NAMALWA (cell line): ENCODE measurements around the gene INPP4B.
A peak's percentile ranks its signal among the peaks of the same experiment; 100 is the strongest.

Experiments used
- DNase-seq: peaks from one replicate; pipeline ENCODE4 v3.0.0-alpha.2; 2015; ENCODE audit warnings: low spot score

The INPP4B gene

GRCh38 chr4:142128529-142128928, 717.6 kb downstream of the INPP4B start:
- DNase-seq = no peak

GRCh38 chr4:142126890-142127497, 719.1 kb downstream of the INPP4B start:
- DNase-seq = peak; percentile 70

- DNase-seq = no peak
Measured at GRCh38 chr4:142124874-142125273, 721.2 kb downstream of the INPP4B start.

GRCh38 chr4:142121448-142122350, 724.4 kb downstream of the INPP4B start:
- DNase-seq = no peak

GRCh38 chr4:142120921-142121320, 725.2 kb downstream of the INPP4B start:
- no peak for DNase-seq

GRCh38 chr4:142112451-142112850, 733.6 kb downstream of the INPP4B start:
- no peak for DNase-seq

GRCh38 chr4:142110136-142110535, 736.0 kb downstream of the INPP4B start:
- no peak for DNase-seq

GRCh38 chr4:142104041-142104440, 742.1 kb downstream of the INPP4B start:
- DNase-seq = no peak

GRCh38 chr4:142101401-142101800, 744.7 kb downstream of the INPP4B start:
- no peak for DNase-seq

GRCh38 chr4:142100941-142101340, 745.2 kb downstream of the INPP4B start:
- no peak for DNase-seq

- no peak for DNase-seq
Measured at GRCh38 chr4:142098900-142099545, 747.1 kb downstream of the INPP4B start.

- no peak for DNase-seq
Measured at GRCh38 chr4:142098380-142098779, 747.7 kb downstream of the INPP4B start.

- DNase-seq = no peak
Measured at GRCh38 chr4:142097015-142097414, 749.1 kb downstream of the INPP4B start.

GRCh38 chr4:142095886-142096605, 750.1 kb downstream of the INPP4B start:
- DNase-seq = no peak

GRCh38 chr4:142092941-142093340, 753.2 kb downstream of the INPP4B start:
- no peak for DNase-seq

- DNase-seq = no peak
Measured at GRCh38 chr4:142091691-142092182, 754.4 kb downstream of the INPP4B start.

GRCh38 chr4:142091085-142091513, 755.0 kb downstream of the INPP4B start:
- no peak for DNase-seq

- no peak for DNase-seq
Measured at GRCh38 chr4:142088906-142089305, 757.2 kb downstream of the INPP4B start.

- no peak for DNase-seq
Measured at GRCh38 chr4:142085513-142086292, 760.4 kb downstream of the INPP4B start.

- DNase-seq = no peak
Measured at GRCh38 chr4:142083264-142083663, 762.8 kb downstream of the INPP4B start.

- no peak for DNase-seq
Measured at GRCh38 chr4:142081025-142081424, 765.1 kb downstream of the INPP4B start.
